GM19035 (cell line): ENCODE data around the gene SPATA45.

ENCODE experiments used
- ATAC-seq: cut with Tn5 transposase; IDR thresholded peaks from one replicate; pipeline ENCODE4 v1.9.1; 2021; ENCODE audit not compliant: unreplicated experiment

The SPATA45 gene

DNA sequence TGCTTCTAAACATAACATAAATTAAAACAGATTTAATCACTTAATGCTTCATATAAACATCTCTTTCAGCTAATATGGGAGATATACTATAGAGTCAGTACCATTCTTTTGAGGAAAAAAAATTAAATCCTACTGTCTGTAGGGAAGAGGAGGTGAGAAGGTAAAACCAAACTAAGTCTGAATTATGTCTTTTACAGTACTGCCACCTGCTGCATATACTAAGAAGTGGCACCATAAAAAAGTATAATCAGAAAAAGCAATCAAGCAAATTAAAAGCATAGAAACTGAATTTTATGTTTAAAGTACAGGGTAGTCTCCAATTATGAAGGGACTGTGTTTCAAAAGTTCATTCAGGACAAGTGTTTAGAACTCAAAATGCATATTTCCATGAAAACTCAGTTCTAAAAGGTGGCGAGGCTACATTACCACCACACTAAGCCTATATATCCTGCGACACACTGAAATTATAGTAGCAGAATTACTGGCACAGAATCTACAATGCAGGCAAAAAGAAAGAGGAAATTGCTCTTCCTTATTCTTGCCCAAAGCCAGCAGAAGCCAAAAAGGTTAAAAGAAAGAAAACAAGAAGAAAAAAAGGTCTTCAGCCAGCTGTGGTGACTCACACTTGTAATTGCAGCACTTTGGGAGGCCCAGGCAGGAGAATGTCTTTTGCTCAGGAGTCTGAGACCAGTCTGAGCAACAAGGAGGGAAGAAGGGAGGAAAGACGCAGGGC lies 64.9 kb downstream of the SPATA45 start:
- no peak for ATAC-seq

DNA sequence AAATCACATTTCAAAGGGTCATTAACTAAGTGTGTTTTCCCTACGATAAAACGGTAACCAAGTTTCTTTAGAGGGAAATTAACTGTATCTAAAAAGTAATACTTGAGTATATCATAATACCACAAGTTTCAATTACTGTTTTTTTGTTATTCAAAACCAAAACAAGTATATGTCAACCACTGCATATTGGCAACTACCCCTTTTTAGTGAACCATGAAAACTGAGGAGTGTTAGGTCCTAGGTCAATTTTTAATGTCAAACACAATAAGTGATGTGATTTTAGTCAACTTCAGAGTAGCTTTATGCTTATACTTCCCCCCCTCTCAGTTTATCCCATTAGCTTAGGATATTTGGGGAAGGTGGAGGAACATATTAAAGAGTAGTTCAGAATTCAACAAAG lies 66.2 kb downstream of the SPATA45 start:
- ATAC-seq = no peak

DNA sequence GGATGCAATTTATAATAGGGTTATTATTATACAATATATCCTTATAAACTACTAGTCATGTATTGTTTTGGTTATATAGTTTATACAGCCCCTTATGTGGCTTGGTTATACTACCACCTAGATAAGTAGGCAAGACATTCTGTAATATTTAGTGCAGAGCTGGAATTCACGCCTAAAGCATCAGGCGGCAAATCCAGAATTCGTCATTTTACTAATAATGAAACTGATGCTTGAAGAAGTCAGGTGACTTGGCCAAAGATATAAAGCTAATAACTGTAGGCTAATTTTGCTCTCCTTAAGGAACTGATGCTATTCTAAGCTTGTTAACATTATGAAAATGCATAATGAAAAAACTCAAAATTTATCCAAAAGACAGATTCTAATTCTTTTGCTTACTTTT lies 66.7 kb downstream of the SPATA45 start:
- ATAC-seq = no peak
